ENCODE results near the gene ERICH4. TPM values are rescaled to one million over a fixed set of nuclear protein-coding genes. Genes with fewer than 3 reads are reported as not detected.
"Not testable (repeated sequence)": the region's sequence is repeated elsewhere in the genome, so short reads cannot be mapped to it uniquely, and the experiment has no call there.

The ERICH4 gene
- total RNA-seq, 3 donors from 2014 or later: not detected

- DNase-seq (ENCODE audit: low spot score in 2 of 2): no peak
- Histone ChIP-seq H3K27ac (no peak overlapping the region), H3K27me3 (peaks cover 0 to 3% of the 10 kb centered on the region in 2 donors), H3K9me3 (peaks cover 0 to 7% of the 10 kb centered on the region in 2 donors), H3K4me1 (no peaks in the 10 kb centered on the region), H3K4me3 (no peak overlapping the region), H3K36me3 (no peaks in the 10 kb centered on the region)
- intact Hi-C loops (cut with DNase I; ENCODE audit: low total_unique reads): loop anchor here (5.0 kb wide), 1 partner anchor 442 kb away; the partner anchor contains the start of gene ERFL
- TF ChIP-seq POLR2AphosphoS5 (IDR thresholded peaks at IDR 0.05): no peak
- TF ChIP-seq CTCF (IDR thresholded peaks at IDR 0.05): no peak
- TF ChIP-seq POLR2A (IDR thresholded peaks at IDR 0.05): no peak
These were observed 41.9 kb downstream of the ERICH4 start for GRCh38 chr19:41484822-41485221.

- DNase-seq (ENCODE audit: low spot score in 2 of 2); H3K36me3 ChIP-seq; H3K27me3 ChIP-seq; H3K4me3 ChIP-seq; H3K9me3 ChIP-seq; H3K27ac ChIP-seq; H3K4me1 ChIP-seq; intact Hi-C loops (cut with DNase I; ENCODE audit: low total_unique reads): not testable (repeated sequence)
These were observed 44.0 kb downstream of the ERICH4 start for GRCh38 chr19:41486953-41487352.

GRCh38 chr19:41492843-41493242 is 49.9 kb downstream of the ERICH4 start:
- H3K27me3 ChIP-seq: no peaks in the 10 kb centered on the region
- no peak overlapping the region for H3K27ac ChIP-seq
- no peak for DNase-seq (ENCODE audit: low spot score in 2 of 2)
- no peaks in the 10 kb centered on the region for H3K9me3 ChIP-seq
- intact Hi-C loops (cut with DNase I; ENCODE audit: low total_unique reads): no loop called here
- TF ChIP-seq POLR2AphosphoS5 (IDR thresholded peaks at IDR 0.05): no peak
- no peak for TF ChIP-seq CTCF (IDR thresholded peaks at IDR 0.05)
- TF ChIP-seq POLR2A (IDR thresholded peaks at IDR 0.05): no peak
- H3K36me3 ChIP-seq: no peaks in the 10 kb centered on the region
- H3K4me1 ChIP-seq: no peaks in the 10 kb centered on the region
- no peak overlapping the region for H3K4me3 ChIP-seq

Other genes starting within 250 kb of the ERICH4 start
- 1 to 10 TPM in 2 of 3 donors, under 1 TPM in 1; 0.80 to 2.0 (median 2.0) TPM for gene CYP2S1, start 249.9 kb upstream of the ERICH4 start, total RNA-seq
- 10 to 100 TPM; 29.0 to 89.8 (median 36.4) TPM for gene AXL, start 223.9 kb upstream of the ERICH4 start, total RNA-seq
- 100 to 1,000 TPM; 116 to 146 (median 125) TPM for gene HNRNPUL1, start 178.8 kb upstream of the ERICH4 start, total RNA-seq
- gene CCDC97, start 133.0 kb upstream of the ERICH4 start, total RNA-seq: 10 to 100 TPM; 15.4 to 15.7 (median 15.4) TPM
- 10 to 100 TPM; 12.0 to 21.4 (median 13.4) TPM for gene TGFB1, start 89.2 kb upstream of the ERICH4 start, total RNA-seq
- gene B9D2, start 79.0 kb upstream of the ERICH4 start, total RNA-seq: 1 to 10 TPM; 4.0 to 7.3 (median 4.3) TPM
- 10 to 100 TPM; 15.7 to 29.2 (median 17.0) TPM for gene TMEM91, start 66.6 kb upstream of the ERICH4 start, total RNA-seq
- gene EXOSC5, start 45.8 kb upstream of the ERICH4 start, total RNA-seq: 10 to 100 TPM; 18.2 to 20.6 (median 18.7) TPM
- gene BCKDHA, start 45.3 kb upstream of the ERICH4 start, total RNA-seq: 10 to 100 TPM; 40.3 to 54.6 (median 53.1) TPM
- 1 to 10 TPM; 2.6 to 3.0 (median 2.9) TPM for gene B3GNT8, start 15.8 kb upstream of the ERICH4 start, total RNA-seq
- 10 to 100 TPM; 24.8 to 41.3 (median 31.6) TPM for gene DMAC2, start 3.2 kb upstream of the ERICH4 start, total RNA-seq
- under 1 TPM; 0.44 to 0.66 (median 0.64) TPM for gene CEACAM21, start 133.0 kb downstream of the ERICH4 start, total RNA-seq
- 1 to 10 TPM in 1 of 3 donors, under 1 TPM in 1, not detected in 1; 0.66 to 1.8 TPM for gene CEACAM4, start 183.9 kb downstream of the ERICH4 start, total RNA-seq
- 10 to 100 TPM in 1 of 3 donors, under 1 TPM in 1, not detected in 1; 0.15 to 25.2 TPM for gene CEACAM7, start 245.1 kb downstream of the ERICH4 start, total RNA-seq

Measured in breast epithelium (tissue), 4 donors.